CD4-positive, alpha-beta T cell (primary cell): Measurements from ENCODE around the gene NXPH4. TPM values are rescaled to one million over a fixed set of nuclear protein-coding genes. Genes with fewer than 3 reads are reported as not detected.

Experiments used
- ATAC-seq: fragments of 200-7000 bp; cut with Tn5 transposase; one replicate; pipeline ENCODE4 v1.10.0; 2022; ENCODE audit warnings: mild to moderate bottlenecking; ENCODE audit not compliant: poor library complexity
- CTCF ChIA-PET: fragments of 350-600 bp; sonication (Branson Sonifier 250); formaldehyde crosslinking; loops from one replicate; lab custom pipeline; 2021; ENCODE audit warnings: antibody characterized with exemption, inconsistent platforms; lab: Charles Lee
- POLR2A ChIA-PET: fragments of 350-600 bp; sonication (Branson Sonifier 250); formaldehyde crosslinking; loops from one replicate; lab custom pipeline; 2021; ENCODE audit warnings: antibody characterized with exemption, inconsistent platforms; lab: Charles Lee
- DNase-seq, 14 experiments: peaks; one replicate each; pipeline ENCODE4 v3.0.0-alpha.2; 2013 to 2020; ENCODE audit warnings: mixed read lengths in 2 of 14
- H3K27ac ChIP-seq, 2 donors: one replicate each; pipeline versions ENCODE4 v1.5.1 to v1.7.0; 2013; ENCODE audit warnings: low read length in 2 of 2, low read depth in 1 of 2, mild to moderate bottlenecking in 1 of 2
- H3K27me3 ChIP-seq, 2 experiments: 1 replicate in 1 of 2; 2 replicates in 1 of 2; pipeline versions ENCODE4 v1.6.1 to v1.7.0; 2013; ENCODE audit warnings: low read length in 2 of 2, control low read depth in 1 of 2, mild to moderate bottlenecking in 1 of 2, moderate library complexity in 1 of 2; ENCODE audit not compliant: insufficient read depth in 2 of 2, control insufficient read depth in 1 of 2
- H3K36me3 ChIP-seq: one replicate; pipeline ENCODE4 v1.6.1; 2013; ENCODE audit warnings: low read length, control low read depth; ENCODE audit not compliant: insufficient read depth
- H3K4me1 ChIP-seq: one replicate; pipeline ENCODE4 v1.6.1; 2013; ENCODE audit warnings: low read length, control low read depth; ENCODE audit not compliant: insufficient read depth
- H3K4me3 ChIP-seq: one replicate; pipeline ENCODE4 v1.5.1; 2013; ENCODE audit warnings: mild to moderate bottlenecking, low read length, moderate library complexity
- H3K9me3 ChIP-seq, 2 experiments: 1 replicate in 1 of 2; 2 replicates in 1 of 2; pipeline versions ENCODE4 v1.6.1 to v1.7.0; 2013; ENCODE audit warnings: low read length in 2 of 2, mild to moderate bottlenecking in 2 of 2, control low read depth in 1 of 2, moderate library complexity in 1 of 2; ENCODE audit not compliant: control insufficient read depth in 1 of 2, insufficient read depth in 1 of 2
- H3K27ac Mint-ChIP-seq: one replicate; pipeline ENCODE4 v1.8.0; 2020; ENCODE audit warnings: mixed read lengths
- H3K27me3 Mint-ChIP-seq: one replicate; pipeline ENCODE4 v1.8.0; 2021; ENCODE audit warnings: mixed read lengths
- H3K36me3 Mint-ChIP-seq: one replicate; pipeline ENCODE4 v1.8.0; 2021; ENCODE audit warnings: low read depth, mixed read lengths
- H3K4me1 Mint-ChIP-seq: one replicate; pipeline ENCODE4 v1.8.0; 2021; ENCODE audit warnings: low read depth, mixed read lengths
- H3K4me3 Mint-ChIP-seq: one replicate; pipeline ENCODE4 v1.8.0; 2020; ENCODE audit warnings: mild to moderate bottlenecking, mixed read lengths
- H3K9me3 Mint-ChIP-seq: one replicate; pipeline ENCODE4 v1.8.0; 2020; ENCODE audit warnings: mixed read lengths
- intact Hi-C, 2 experiments: fragments of 100-400 bp; cut with DNase I in 1 of 2; cut with micrococcal nuclease in 1 of 2; formaldehyde crosslinking; loops; one replicate each; pipeline versions ENCODE4 v1.15.1 to v1.9.0; 2023 to 2025; cut with DNase I, micrococcal nuclease
- total RNA-seq, 174 experiments: library from RNA in 2 of 174; stranded (reverse) in 2 of 174; gene quantifications; one replicate each; pipeline ENCODE4 v1.2.3 and lab custom pipeline; 2021 to 2026
- TF ChIP-seq, protein P1 (sequence below): fragments of 200-600 bp; IDR thresholded peaks from one replicate; pipeline ENCODE4 v1.8.0; 2022; ENCODE audit warnings: antibody characterized with exemption, mild to moderate bottlenecking

Gene NXPH4
- total RNA-seq, 2 experiments from 2014 or later, result not detected

DNA sequence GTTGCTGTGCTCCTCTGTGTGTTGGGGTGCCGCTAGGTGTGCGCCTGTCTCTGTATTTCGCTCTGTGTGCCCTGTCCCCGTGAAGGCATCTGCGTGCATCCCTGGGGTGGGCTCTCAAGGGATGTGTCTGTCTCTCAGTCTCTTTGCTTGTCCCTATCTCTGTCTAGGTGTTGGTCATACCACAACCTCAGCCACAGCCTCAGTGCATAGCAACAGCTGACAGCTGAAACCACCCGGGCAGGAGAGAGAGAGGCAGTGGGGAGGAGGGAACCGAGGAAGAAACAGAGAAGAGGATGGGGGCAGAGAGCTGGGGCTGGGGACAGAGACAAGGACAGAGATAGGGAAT, 953 bp upstream of the NXPH4 start:
- ChIA-PET POLR2A (interaction anchor here (1.0 to 3.2 kb wide), 2 partner anchors 14 to 27 kb away, joined by 6 to 11 read pairs; partner anchors contain the start of gene SHMT2), CTCF (interaction anchor here (1.8 to 7.9 kb wide), 3 partner anchors 10 to 27 kb away, joined by 12 to 225 read pairs (median 24); partner anchors contain the start of gene SHMT2)
- ATAC-seq, result peak; percentile 22
- intact Hi-C loops, result no loop called here
- Histone ChIP-seq H3K4me1 (peaks cover 59% of the 10 kb centered on the region), H3K27me3 (peaks cover 58 to 67% of the 10 kb centered on the region in 2 experiments), H3K4me3 (peak overlapping the region; percentile 6), H3K36me3 (no peaks in the 10 kb centered on the region), H3K27ac (no peak overlapping the region), H3K9me3 (peaks cover 0 to 21% of the 10 kb centered on the region in 2 experiments)
- DNase-seq, result peak in 5 of 14 experiments; percentile 23 to 70 (median 50)
- Mint-ChIP-seq H3K36me3 (no peaks in the 10 kb centered on the region), H3K4me1 (peaks cover 55% of the 10 kb centered on the region), H3K9me3 (no peaks in the 10 kb centered on the region), H3K27me3 (peaks cover 66% of the 10 kb centered on the region), H3K27ac (no peak overlapping the region), H3K4me3 (peak overlapping the region; percentile 69)
- TF ChIP-seq, protein P1, sequence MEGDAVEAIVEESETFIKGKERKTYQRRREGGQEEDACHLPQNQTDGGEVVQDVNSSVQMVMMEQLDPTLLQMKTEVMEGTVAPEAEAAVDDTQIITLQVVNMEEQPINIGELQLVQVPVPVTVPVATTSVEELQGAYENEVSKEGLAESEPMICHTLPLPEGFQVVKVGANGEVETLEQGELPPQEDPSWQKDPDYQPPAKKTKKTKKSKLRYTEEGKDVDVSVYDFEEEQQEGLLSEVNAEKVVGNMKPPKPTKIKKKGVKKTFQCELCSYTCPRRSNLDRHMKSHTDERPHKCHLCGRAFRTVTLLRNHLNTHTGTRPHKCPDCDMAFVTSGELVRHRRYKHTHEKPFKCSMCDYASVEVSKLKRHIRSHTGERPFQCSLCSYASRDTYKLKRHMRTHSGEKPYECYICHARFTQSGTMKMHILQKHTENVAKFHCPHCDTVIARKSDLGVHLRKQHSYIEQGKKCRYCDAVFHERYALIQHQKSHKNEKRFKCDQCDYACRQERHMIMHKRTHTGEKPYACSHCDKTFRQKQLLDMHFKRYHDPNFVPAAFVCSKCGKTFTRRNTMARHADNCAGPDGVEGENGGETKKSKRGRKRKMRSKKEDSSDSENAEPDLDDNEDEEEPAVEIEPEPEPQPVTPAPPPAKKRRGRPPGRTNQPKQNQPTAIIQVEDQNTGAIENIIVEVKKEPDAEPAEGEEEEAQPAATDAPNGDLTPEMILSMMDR, result no peak

GRCh38 chr12:57216921-57217879, 606 bp downstream of the NXPH4 start:
- peaks cover 68% of the 10 kb centered on the region for H3K4me1 Mint-ChIP-seq
- no peaks in the 10 kb centered on the region for H3K9me3 Mint-ChIP-seq
- peak overlapping the region; percentile 50 for H3K27ac Mint-ChIP-seq
- Histone ChIP-seq H3K4me3 (peak overlapping the region; percentile 40), H3K9me3 (peaks cover 0 to 29% of the 10 kb centered on the region in 2 experiments), H3K4me1 (peaks cover 68% of the 10 kb centered on the region), H3K36me3 (no peaks in the 10 kb centered on the region), H3K27me3 (peaks cover 73 to 82% of the 10 kb centered on the region in 2 experiments), H3K27ac (no peak overlapping the region)
- peak overlapping the region; percentile 88 for H3K4me3 Mint-ChIP-seq
- ChIA-PET POLR2A (interaction anchor here (0.6 to 1.9 kb wide), 3 partner anchors 9 to 21 kb away, joined by 6 read pairs; partner anchors contain the start of gene SHMT2), CTCF (interaction anchor here (1.8 to 7.9 kb wide), 2 partner anchors 9 to 25 kb away, joined by 12 to 225 read pairs; a partner anchor contains a TSS)
- DNase-seq (peak in 4 of 14 experiments; percentile 27 to 69 (median 44)), ATAC-seq (peak; percentile 12)
- intact Hi-C loops, result no loop called here
- TF ChIP-seq, protein P1, result no peak
- H3K36me3 Mint-ChIP-seq, result no peaks in the 10 kb centered on the region
- H3K27me3 Mint-ChIP-seq, result peaks cover 81% of the 10 kb centered on the region

GRCh38 chr12:57218030-57218853, 1.6 kb downstream of the NXPH4 start:
- Mint-ChIP-seq H3K36me3 (no peaks in the 10 kb centered on the region), H3K4me3 (peak overlapping the region; percentile 43), H3K27me3 (peaks cover 90% of the 10 kb centered on the region), H3K4me1 (peaks cover 78% of the 10 kb centered on the region), H3K27ac (no peak overlapping the region), H3K9me3 (no peaks in the 10 kb centered on the region)
- ChIA-PET POLR2A (interaction anchor here (0.8 to 1.9 kb wide), 2 partner anchors 11 to 20 kb away, joined by 5 to 6 read pairs; partner anchors contain the start of gene SHMT2), CTCF (interaction anchor here (7.9 kb wide), 1 partner anchor 24 kb away, joined by 225 read pairs; a partner anchor contains a TSS)
- no peak overlapping the region for H3K27ac ChIP-seq
- H3K27me3 ChIP-seq, result peaks cover 84 to 93% of the 10 kb centered on the region in 2 experiments
- DNase-seq (no peak), ATAC-seq (no peak)
- peaks cover 0 to 30% of the 10 kb centered on the region in 2 experiments for H3K9me3 ChIP-seq
- no peaks in the 10 kb centered on the region for H3K36me3 ChIP-seq
- TF ChIP-seq, protein P1, result no peak
- intact Hi-C loops, result no loop called here
- H3K4me1 ChIP-seq, result peaks cover 68% of the 10 kb centered on the region
- H3K4me3 ChIP-seq, result no peak overlapping the region
